MM.1S (cell line): ENCODE data around the gene CRTC3.
"Not testable (repeated sequence)": the region's sequence is repeated elsewhere in the genome, so short reads cannot be mapped to it uniquely, and the experiment has no call there.

Experiments used
- CTCF ChIP-seq: fragments of 300-600 bp; sonication (generic); IDR thresholded peaks from 2 replicates; pipeline ENCODE4 v1.5.1; 2016; ENCODE audit warnings: antibody characterized with exemption, low read length, mixed read lengths
- EZH2 ChIP-seq: fragments of 300-600 bp; sonication (generic); optimal IDR thresholded peaks from 2 replicates; pipeline ENCODE3; 2017; ENCODE audit warnings: low read depth, mild to moderate bottlenecking, antibody characterized with exemption, low read length, mixed read lengths

GRCh38 chr15:90689326-90689961 lies 159.7 kb downstream of the CRTC3 start:
- not testable (repeated sequence) for TF ChIP-seq CTCF, EZH2
